ENCODE measurements around the gene MAT2B. TPM values are rescaled to one million over a fixed set of nuclear protein-coding genes. Genes with fewer than 3 reads are reported as not detected.

The MAT2B gene
- total RNA-seq, 1 donor from 2014 or later, result 76.4 TPM

DNA sequence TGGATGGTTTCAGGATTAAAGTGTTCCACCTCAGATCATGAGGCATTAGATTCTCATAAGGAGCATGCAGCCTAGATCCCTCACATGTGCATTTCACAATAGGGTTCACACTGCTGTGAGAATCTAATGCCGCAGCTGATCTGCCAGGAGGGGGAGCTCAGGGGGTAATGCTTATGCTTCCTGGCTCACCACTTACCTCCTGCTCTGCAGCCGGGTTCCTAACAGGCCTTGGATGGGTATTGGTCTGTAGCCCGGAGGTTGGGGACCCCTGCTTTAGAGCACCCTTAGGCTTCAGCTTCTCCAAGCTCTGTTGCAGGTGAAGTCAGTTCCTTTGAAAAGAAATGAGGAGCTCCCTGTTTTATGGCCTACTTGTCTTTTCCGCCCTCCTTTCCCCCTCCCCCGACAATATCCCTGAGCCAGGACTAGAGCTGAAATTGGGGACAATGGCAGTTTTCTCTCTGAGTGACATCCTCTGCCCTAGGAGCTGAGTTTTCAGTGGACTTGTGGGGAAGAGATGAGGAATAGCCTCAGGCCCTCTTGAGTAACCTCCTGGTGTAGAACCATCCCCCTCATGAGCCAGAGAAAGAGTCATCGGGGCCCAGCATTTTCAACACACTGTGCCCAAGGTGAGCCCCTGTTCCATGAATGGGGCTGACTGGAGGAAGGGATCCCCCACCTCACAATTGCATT, 16.2 kb upstream of the MAT2B start:
- ATAC-seq (ENCODE audit: low read depth), result no peak
- intact Hi-C loops (cut with micrococcal nuclease), result no loop called here
- no peak for DNase-seq
- H3K27ac Mint-ChIP-seq, result no peak overlapping the region
- no peaks in the 10 kb centered on the region for H3K9me3 Mint-ChIP-seq
- no peaks in the 10 kb centered on the region for H3K36me3 Mint-ChIP-seq (ENCODE audit: low read depth)
- POLR2A ChIA-PET, result no interaction called here
- no peak overlapping the region for H3K4me3 Mint-ChIP-seq
- CTCF ChIA-PET, result interaction anchor here (1.7 kb wide), 1 partner anchor 11 kb away, joined by 5 read pairs; no protein-coding TSS in a partner anchor
- TF ChIP-seq CTCF (IDR thresholded peaks at IDR 0.05), result no peak
- H3K4me1 Mint-ChIP-seq, result no peaks in the 10 kb centered on the region
- H3K27me3 Mint-ChIP-seq, result no peaks in the 10 kb centered on the region

- no peaks in the 10 kb centered on the region for H3K36me3 Mint-ChIP-seq (ENCODE audit: low read depth)
- ChIA-PET CTCF (interaction anchor here (1.7 kb wide), 1 partner anchor 12 kb away, joined by 5 read pairs; no protein-coding TSS in a partner anchor), POLR2A (no interaction called here)
- H3K9me3 Mint-ChIP-seq, result no peaks in the 10 kb centered on the region
- H3K4me3 Mint-ChIP-seq, result no peak overlapping the region
- no peaks in the 10 kb centered on the region for H3K4me1 Mint-ChIP-seq
- H3K27ac Mint-ChIP-seq, result no peak overlapping the region
- TF ChIP-seq CTCF (IDR thresholded peaks at IDR 0.05), result no peak
- ATAC-seq (ENCODE audit: low read depth) (no peak), DNase-seq (no peak)
- no peaks in the 10 kb centered on the region for H3K27me3 Mint-ChIP-seq
- intact Hi-C loops (cut with micrococcal nuclease), result no loop called here
Observed at GRCh38 chr5:163489745-163490075, 15.7 kb upstream of the MAT2B start.

- no peak overlapping the region for H3K4me3 Mint-ChIP-seq
- POLR2A ChIA-PET, result interaction anchor here (0.6 kb wide), 1 partner anchor 14 kb away, joined by 3 read pairs; no protein-coding TSS in a partner anchor
Observed at GRCh38 chr5:163496286-163496685, 9.1 kb upstream of the MAT2B start.

GRCh38 chr5:163497315-163497714, 8.1 kb upstream of the MAT2B start:
- no peak for TF ChIP-seq CTCF (IDR thresholded peaks at IDR 0.05)
- H3K36me3 Mint-ChIP-seq (ENCODE audit: low read depth), result no peaks in the 10 kb centered on the region

More at GRCh38 chr5:163496286-163496685, 9.1 kb upstream of the MAT2B start:
- Mint-ChIP-seq H3K27ac (no peak overlapping the region), H3K36me3 (ENCODE audit: low read depth) (no peaks in the 10 kb centered on the region), H3K4me1 (no peaks in the 10 kb centered on the region), H3K9me3 (no peaks in the 10 kb centered on the region), H3K27me3 (no peaks in the 10 kb centered on the region)
- TF ChIP-seq CTCF (IDR thresholded peaks at IDR 0.05), result no peak
- ATAC-seq (ENCODE audit: low read depth), result no peak
- CTCF ChIA-PET, result no interaction called here
- DNase-seq, result no peak
- intact Hi-C loops (cut with micrococcal nuclease), result no loop called here

DNA sequence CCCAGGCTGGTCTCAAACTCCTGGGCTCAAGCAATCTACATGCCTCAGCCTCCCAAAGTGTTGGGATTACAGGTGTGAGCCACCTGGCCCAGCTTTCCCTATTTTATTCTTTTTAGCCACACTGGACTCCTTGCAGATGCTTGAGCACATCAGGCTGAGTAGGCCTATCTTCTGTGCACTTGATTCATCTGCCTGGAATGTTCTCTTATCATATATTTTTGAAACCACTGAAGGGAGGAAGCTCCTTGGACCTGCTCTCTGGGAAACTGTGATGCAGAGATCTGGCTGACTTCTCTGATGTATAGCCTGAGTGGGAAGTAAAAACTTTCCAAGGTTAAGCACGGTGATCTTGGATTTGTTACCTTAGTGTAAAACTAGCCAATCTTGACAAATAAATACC, 6.5 kb upstream of the MAT2B start:
- TF ChIP-seq CTCF (IDR thresholded peaks at IDR 0.05), result no peak
- H3K9me3 Mint-ChIP-seq, result no peaks in the 10 kb centered on the region
- CTCF ChIA-PET, result no interaction called here
- intact Hi-C loops (cut with micrococcal nuclease), result no loop called here
- POLR2A ChIA-PET, result no interaction called here
- H3K27me3 Mint-ChIP-seq, result no peaks in the 10 kb centered on the region
- ATAC-seq (ENCODE audit: low read depth) (no peak), DNase-seq (no peak)
- H3K4me3 Mint-ChIP-seq, result no peak overlapping the region
- H3K4me1 Mint-ChIP-seq, result peaks cover 11% of the 10 kb centered on the region
- no peaks in the 10 kb centered on the region for H3K36me3 Mint-ChIP-seq (ENCODE audit: low read depth)
- no peak overlapping the region for H3K27ac Mint-ChIP-seq

More at GRCh38 chr5:163497315-163497714, 8.1 kb upstream of the MAT2B start:
- DNase-seq (no peak), ATAC-seq (ENCODE audit: low read depth) (no peak)
- Mint-ChIP-seq H3K4me1 (no peaks in the 10 kb centered on the region), H3K9me3 (no peaks in the 10 kb centered on the region), H3K27me3 (no peaks in the 10 kb centered on the region), H3K4me3 (no peak overlapping the region), H3K27ac (no peak overlapping the region)
- POLR2A ChIA-PET, result no interaction called here
- intact Hi-C loops (cut with micrococcal nuclease), result no loop called here
- CTCF ChIA-PET, result no interaction called here
